ENCODE data around the gene GTF2H3.
"Not testable (repeated sequence)": the region's sequence is repeated elsewhere in the genome, so short reads cannot be mapped to it uniquely, and the experiment has no call there.

GRCh38 chr12:123603495-123603894 lies 30.1 kb upstream of the GTF2H3 start:
- TF ChIP-seq CTCF (IDR thresholded peaks at IDR 0.05); EZH2 (IDR thresholded peaks at IDR 0.05; ENCODE audit: borderline replicate concordance, insufficient read depth, low read depth, low read length, poor library complexity, severe bottlenecking): not testable (repeated sequence)
